ENCODE data around the gene PITX1. TPM values are rescaled to one million over a fixed set of nuclear protein-coding genes. Genes with fewer than 3 reads are reported as not detected.

The PITX1 gene
- total RNA-seq, result 0.78 and 3.5 TPM in 2 replicates

DNA sequence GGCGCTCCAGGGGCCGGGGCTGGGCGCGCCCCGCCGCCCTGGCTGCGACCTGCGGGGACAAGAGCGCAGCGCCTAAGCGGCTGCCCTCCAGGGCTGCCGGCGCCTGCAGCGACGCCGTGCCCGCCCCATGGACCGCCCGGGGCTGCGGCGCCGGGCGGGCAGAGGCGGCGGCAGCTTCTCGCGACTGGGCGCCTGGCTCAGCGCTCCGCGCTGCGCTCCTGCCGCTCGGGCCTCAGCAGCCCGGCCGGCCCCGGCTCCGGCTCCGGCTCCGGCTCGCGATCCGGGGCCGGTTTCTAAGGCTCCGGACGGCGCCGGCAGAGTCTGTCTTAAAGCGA is at the start of gene PITX1:
Gene PITX1 (minus strand): TSS at position 328 of the 335 bp plus-strand sequence. CDS start 347 bp downstream, outside the sequence.

Other genes with a start within 250 kb of the PITX1 start
- 49.2 and 71.4 TPM in 2 replicates for gene C5orf24, start 188.3 kb downstream of the PITX1 start, total RNA-seq
- gene TXNDC15, start 159.9 kb downstream of the PITX1 start, total RNA-seq, result 144 and 182 TPM in 2 replicates
- gene PCBD2, start 129.1 kb downstream of the PITX1 start, total RNA-seq, result 3.6 TPM in 2 replicates
- gene CATSPER3, start 66.3 kb downstream of the PITX1 start, total RNA-seq, result 0.10 and 0.13 TPM in 2 replicates

All from smooth muscle cell of the pulmonary artery (primary cell).